HG03045 (cell line): Measurements from ENCODE around the gene RNF121.

Experiments
- ATAC-seq: cut with Tn5 transposase; IDR thresholded peaks from one replicate; pipeline ENCODE4 v1.9.1; 2021; ENCODE audit warnings: mild to moderate bottlenecking, moderate library complexity; ENCODE audit not compliant: unreplicated experiment

RNF121 gene

GRCh38 chr11:72026090-72026489, 97.2 kb downstream of the RNF121 start:
- no peak for ATAC-seq

- ATAC-seq, result no peak
These were observed 101.7 kb downstream of the RNF121 start for GRCh38 chr11:72030472-72031045.

GRCh38 chr11:72036687-72037086, 107.8 kb downstream of the RNF121 start:
- ATAC-seq, result no peak

GRCh38 chr11:72037554-72038311, 108.9 kb downstream of the RNF121 start:
- no peak for ATAC-seq

GRCh38 chr11:72038491-72038890, 109.6 kb downstream of the RNF121 start:
- no peak for ATAC-seq

- ATAC-seq, result no peak
These were observed 110.4 kb downstream of the RNF121 start for GRCh38 chr11:72039031-72039855.

GRCh38 chr11:72039856-72040401, 111.1 kb downstream of the RNF121 start:
- ATAC-seq, result no peak

- peak; percentile 26 for ATAC-seq
These were observed 111.9 kb downstream of the RNF121 start for GRCh38 chr11:72040491-72041363.

GRCh38 chr11:72041364-72042063, 112.7 kb downstream of the RNF121 start:
- peak; percentile 43 for ATAC-seq

- ATAC-seq, result no peak
These were observed 113.4 kb downstream of the RNF121 start for GRCh38 chr11:72042064-72042745.

- ATAC-seq, result no peak
These were observed 117.0 kb downstream of the RNF121 start for GRCh38 chr11:72045849-72046248.
